ENCODE data around the gene ENPP7. TPM values are rescaled to one million over a fixed set of nuclear protein-coding genes. Genes with fewer than 3 reads are reported as not detected.
"Not testable (repeated sequence)": the region's sequence is repeated elsewhere in the genome, so short reads cannot be mapped to it uniquely, and the experiment has no call there.

ENPP7 gene
- total RNA-seq, 1 experiment from 2014 or later: not detected

DNA sequence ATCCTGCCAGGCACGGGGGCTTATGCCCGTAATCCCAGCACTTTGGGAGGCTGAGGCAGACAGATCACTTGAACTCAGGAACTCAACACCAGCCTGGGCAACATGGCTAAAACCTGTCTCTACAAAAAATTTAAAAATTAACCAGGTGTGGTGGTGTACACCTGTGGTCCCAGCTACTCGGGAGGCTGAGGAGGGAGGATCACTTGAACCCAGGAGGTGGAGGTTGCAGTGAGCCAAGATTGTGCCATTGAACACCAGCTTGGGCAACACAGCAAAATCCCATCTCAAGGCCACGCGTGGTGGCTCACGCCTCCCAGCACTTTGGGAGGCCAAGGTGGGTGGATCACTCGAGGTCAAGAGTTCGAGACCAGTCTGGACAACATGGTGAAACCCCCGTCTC lies 24.2 kb downstream of the ENPP7 start:
- not testable (repeated sequence) for H3K27ac ChIP-seq (ENCODE audit: low read length); H3K27me3 ChIP-seq (ENCODE audit: low read length); H3K4me3 ChIP-seq (ENCODE audit: low read length); H3K4me1 ChIP-seq (ENCODE audit: low read length); DNase-seq; H3K9me2 ChIP-seq (replicated peaks; ENCODE audit: insufficient read depth, low read length); H3K9ac ChIP-seq (ENCODE audit: low read length); H4K20me1 ChIP-seq (ENCODE audit: insufficient read depth, low read depth, low read length); H3K9me3 ChIP-seq (ENCODE audit: low read length); H2AFZ ChIP-seq (ENCODE audit: low read length); H3K4me2 ChIP-seq (ENCODE audit: low read depth, low read length, poor library complexity, severe bottlenecking); H3K36me3 ChIP-seq (ENCODE audit: insufficient read depth, low read length); H3K79me2 ChIP-seq (ENCODE audit: low read length)

GRCh38 chr17:79755591-79755990 lies 24.8 kb downstream of the ENPP7 start:
- DNase-seq: no peak
- no peaks in the 10 kb centered on the region for H3K36me3 ChIP-seq (ENCODE audit: insufficient read depth, low read length)
- H3K4me1 ChIP-seq (ENCODE audit: low read length): no peaks in the 10 kb centered on the region
- no peak overlapping the region for H3K9ac ChIP-seq (ENCODE audit: low read length)
- no peaks in the 10 kb centered on the region for H3K9me2 ChIP-seq (replicated peaks; ENCODE audit: insufficient read depth, low read length)
- no peaks in the 10 kb centered on the region for H4K20me1 ChIP-seq (ENCODE audit: insufficient read depth, low read depth, low read length)
- no peaks in the 10 kb centered on the region for H3K9me3 ChIP-seq (ENCODE audit: low read length)
- no peak overlapping the region for H3K4me2 ChIP-seq (ENCODE audit: low read depth, low read length, poor library complexity, severe bottlenecking)
- H3K27me3 ChIP-seq (ENCODE audit: low read length): no peaks in the 10 kb centered on the region
- H2AFZ ChIP-seq (ENCODE audit: low read length): no peak overlapping the region
- H3K27ac ChIP-seq (ENCODE audit: low read length): no peak overlapping the region
- no peaks in the 10 kb centered on the region for H3K79me2 ChIP-seq (ENCODE audit: low read length)
- H3K4me3 ChIP-seq (ENCODE audit: low read length): no peak overlapping the region

DNA sequence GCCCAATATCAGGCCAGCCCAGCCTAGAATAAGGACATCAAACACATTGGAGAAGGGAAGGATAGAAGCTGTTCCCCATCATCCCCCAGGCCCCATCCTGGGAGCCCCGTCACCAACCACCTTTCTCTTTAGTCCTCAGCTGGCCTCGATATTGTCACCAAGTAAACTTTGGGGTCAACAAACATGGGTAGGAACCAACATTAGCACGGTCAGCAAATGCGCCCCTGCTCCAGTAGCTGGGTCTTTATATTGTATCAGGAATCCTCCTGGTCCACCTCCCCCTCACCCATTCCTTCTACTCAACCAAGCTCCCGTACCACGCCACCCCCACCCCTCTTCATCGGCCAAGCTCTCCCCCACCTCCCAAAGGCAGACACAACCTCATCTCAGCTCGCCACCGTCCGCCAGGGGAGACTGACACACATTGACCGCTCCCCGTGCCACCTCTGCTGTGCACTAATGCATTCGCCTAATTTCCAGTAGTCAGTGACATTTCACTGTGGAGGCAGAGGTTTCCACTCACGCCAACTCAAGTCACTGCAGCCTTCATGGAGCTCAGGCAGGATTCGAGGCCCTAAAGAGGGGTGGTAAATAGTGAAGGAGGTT lies 26.5 kb downstream of the ENPP7 start:
- H3K4me2 ChIP-seq (ENCODE audit: low read depth, low read length, poor library complexity, severe bottlenecking): no peak overlapping the region
- DNase-seq: no peak
- no peak overlapping the region for H3K4me3 ChIP-seq (ENCODE audit: low read length)
- H4K20me1 ChIP-seq (ENCODE audit: insufficient read depth, low read depth, low read length): no peaks in the 10 kb centered on the region
- no peaks in the 10 kb centered on the region for H3K27me3 ChIP-seq (ENCODE audit: low read length)
- H3K27ac ChIP-seq (ENCODE audit: low read length): no peak overlapping the region
- H3K36me3 ChIP-seq (ENCODE audit: insufficient read depth, low read length): no peaks in the 10 kb centered on the region
- H3K9me2 ChIP-seq (replicated peaks; ENCODE audit: insufficient read depth, low read length): no peaks in the 10 kb centered on the region
- no peaks in the 10 kb centered on the region for H3K9me3 ChIP-seq (ENCODE audit: low read length)
- no peak overlapping the region for H3K9ac ChIP-seq (ENCODE audit: low read length)
- H3K79me2 ChIP-seq (ENCODE audit: low read length): no peaks in the 10 kb centered on the region
- H2AFZ ChIP-seq (ENCODE audit: low read length): no peak overlapping the region
- H3K4me1 ChIP-seq (ENCODE audit: low read length): peaks cover 6% of the 10 kb centered on the region

GRCh38 chr17:79758271-79758670 lies 27.5 kb downstream of the ENPP7 start:
- Histone ChIP-seq H3K79me2 (ENCODE audit: low read length) (no peaks in the 10 kb centered on the region), H3K27me3 (ENCODE audit: low read length) (no peaks in the 10 kb centered on the region), H3K9ac (ENCODE audit: low read length) (no peak overlapping the region), H3K36me3 (ENCODE audit: insufficient read depth, low read length) (no peaks in the 10 kb centered on the region), H3K4me1 (ENCODE audit: low read length) (peaks cover 15% of the 10 kb centered on the region), H3K9me3 (ENCODE audit: low read length) (no peaks in the 10 kb centered on the region), H2AFZ (ENCODE audit: low read length) (no peak overlapping the region), H3K4me3 (ENCODE audit: low read length) (no peak overlapping the region), H3K27ac (ENCODE audit: low read length) (no peak overlapping the region), H3K4me2 (ENCODE audit: low read depth, low read length, poor library complexity, severe bottlenecking) (no peak overlapping the region), H4K20me1 (ENCODE audit: insufficient read depth, low read depth, low read length) (no peaks in the 10 kb centered on the region), H3K9me2 (replicated peaks; ENCODE audit: insufficient read depth, low read length) (no peaks in the 10 kb centered on the region)
- no peak for DNase-seq

DNA sequence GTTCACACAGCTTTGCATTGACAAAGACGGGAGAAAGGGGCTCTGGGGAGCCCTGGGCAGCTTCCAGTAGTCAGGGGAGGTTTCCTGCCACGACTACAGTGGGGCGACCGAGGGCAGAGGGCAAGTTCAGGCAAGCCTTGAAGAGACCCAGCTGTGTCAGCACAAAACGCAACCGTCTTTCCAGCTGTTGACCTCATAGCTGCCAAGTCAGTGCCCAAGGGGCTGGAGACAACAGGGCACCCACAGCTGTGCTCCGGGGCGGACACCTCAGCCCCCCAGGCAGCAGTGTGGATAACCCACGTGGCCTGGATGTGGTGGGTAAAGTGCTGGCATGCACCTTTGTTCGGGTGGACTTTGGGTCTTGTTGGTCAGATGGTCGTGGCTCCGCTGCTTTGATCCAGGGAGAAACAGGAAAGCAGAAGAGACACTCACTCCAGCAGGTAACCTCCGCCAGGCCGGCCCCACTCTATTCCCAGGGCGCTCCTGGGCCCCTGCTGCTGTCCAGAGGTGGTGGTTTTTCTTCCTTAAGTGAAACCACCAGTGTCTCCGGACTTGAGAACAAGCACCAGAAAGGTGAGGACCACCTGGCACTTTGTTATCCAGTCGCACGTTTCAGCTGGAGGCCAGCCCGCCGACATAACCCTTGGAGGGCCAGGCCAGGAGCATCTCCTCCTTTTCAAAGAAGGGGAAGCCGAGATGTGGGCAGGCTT lies 29.6 kb downstream of the ENPP7 start:
- Histone ChIP-seq H3K4me3 (ENCODE audit: low read length) (no peak overlapping the region), H3K9me2 (replicated peaks; ENCODE audit: insufficient read depth, low read length) (no peaks in the 10 kb centered on the region), H3K4me1 (ENCODE audit: low read length) (peaks cover 15% of the 10 kb centered on the region), H3K27me3 (ENCODE audit: low read length) (no peaks in the 10 kb centered on the region), H2AFZ (ENCODE audit: low read length) (no peak overlapping the region), H3K27ac (ENCODE audit: low read length) (no peak overlapping the region), H3K9me3 (ENCODE audit: low read length) (no peaks in the 10 kb centered on the region), H3K79me2 (ENCODE audit: low read length) (no peaks in the 10 kb centered on the region), H3K9ac (ENCODE audit: low read length) (no peak overlapping the region), H4K20me1 (ENCODE audit: insufficient read depth, low read depth, low read length) (no peaks in the 10 kb centered on the region), H3K36me3 (ENCODE audit: insufficient read depth, low read length) (no peaks in the 10 kb centered on the region), H3K4me2 (ENCODE audit: low read depth, low read length, poor library complexity, severe bottlenecking) (no peak overlapping the region)
- no peak for DNase-seq

DNA sequence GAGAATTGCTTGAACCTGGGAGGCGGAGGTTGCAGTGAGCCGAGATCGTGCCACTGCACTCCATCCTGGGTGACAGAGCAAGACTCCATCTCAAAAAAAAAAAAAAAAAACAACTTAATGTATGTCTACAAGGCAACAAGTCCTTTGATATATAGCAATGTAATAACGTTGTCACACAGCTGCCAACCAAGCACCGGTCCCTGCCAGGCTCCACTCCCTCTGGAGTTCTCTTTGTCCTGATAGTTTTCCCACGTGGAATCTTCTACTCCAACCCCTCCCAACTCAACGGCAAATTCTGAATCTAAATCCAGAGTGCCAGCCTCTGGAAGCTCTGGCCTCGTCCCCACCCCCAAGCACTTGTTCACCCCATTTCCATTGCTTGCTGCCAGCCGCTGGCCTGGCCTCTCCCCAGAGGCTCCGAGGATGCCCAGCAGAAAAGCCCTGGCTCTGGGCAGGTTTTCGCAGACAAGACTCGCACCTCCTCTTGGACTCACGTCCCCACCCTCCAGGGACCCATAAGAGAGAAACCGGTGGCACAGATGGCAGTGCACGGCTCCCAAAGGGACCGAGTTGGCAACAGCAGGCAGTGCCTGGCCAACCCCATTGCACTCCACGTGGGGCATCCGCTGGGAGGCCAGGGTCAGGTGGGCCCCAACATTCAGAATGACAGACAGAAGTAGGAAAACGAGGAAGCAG lies 31.3 kb downstream of the ENPP7 start:
- no peaks in the 10 kb centered on the region for H3K9me2 ChIP-seq (replicated peaks; ENCODE audit: insufficient read depth, low read length)
- H3K27me3 ChIP-seq (ENCODE audit: low read length): no peaks in the 10 kb centered on the region
- H3K9me3 ChIP-seq (ENCODE audit: low read length): no peaks in the 10 kb centered on the region
- H3K79me2 ChIP-seq (ENCODE audit: low read length): no peaks in the 10 kb centered on the region
- no peak overlapping the region for H2AFZ ChIP-seq (ENCODE audit: low read length)
- H3K4me1 ChIP-seq (ENCODE audit: low read length): peaks cover 15% of the 10 kb centered on the region
- no peak overlapping the region for H3K27ac ChIP-seq (ENCODE audit: low read length)
- no peaks in the 10 kb centered on the region for H3K36me3 ChIP-seq (ENCODE audit: insufficient read depth, low read length)
- no peaks in the 10 kb centered on the region for H4K20me1 ChIP-seq (ENCODE audit: insufficient read depth, low read depth, low read length)
- H3K4me2 ChIP-seq (ENCODE audit: low read depth, low read length, poor library complexity, severe bottlenecking): peak overlapping the region; percentile 59
- peak overlapping the region; percentile 31; the same call in 1 of the 2 replicates for H3K4me3 ChIP-seq (ENCODE audit: low read length)
- DNase-seq: peak; percentile 59
- peak overlapping the region; percentile 22; the same call in 1 of the 2 replicates for H3K9ac ChIP-seq (ENCODE audit: low read length)

DNA sequence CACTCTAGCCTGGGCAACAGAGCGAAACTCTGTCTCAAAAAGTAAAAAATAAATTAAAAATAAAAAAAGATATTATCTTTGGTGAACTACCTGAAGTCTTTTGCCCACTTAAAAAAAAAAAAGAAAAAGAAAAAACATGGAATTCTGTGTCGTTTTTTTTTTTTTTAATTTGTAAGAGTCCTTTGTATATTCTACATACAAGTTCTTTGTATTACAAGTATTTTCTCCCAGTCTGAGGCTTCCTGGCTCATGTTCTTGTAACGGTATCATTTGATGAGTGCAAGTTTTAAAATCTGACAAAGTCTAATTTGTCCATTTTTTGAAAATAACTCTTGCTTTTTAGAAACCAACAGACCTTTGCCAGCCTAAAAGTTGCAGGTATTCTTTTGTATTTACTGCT lies 35.0 kb downstream of the ENPP7 start:
- no peak for DNase-seq
- Histone ChIP-seq H3K9me3 (ENCODE audit: low read length) (no peaks in the 10 kb centered on the region), H3K9me2 (replicated peaks; ENCODE audit: insufficient read depth, low read length) (no peaks in the 10 kb centered on the region), H3K9ac (ENCODE audit: low read length) (no peak overlapping the region), H3K36me3 (ENCODE audit: insufficient read depth, low read length) (no peaks in the 10 kb centered on the region), H3K4me3 (ENCODE audit: low read length) (no peak overlapping the region), H4K20me1 (ENCODE audit: insufficient read depth, low read depth, low read length) (no peaks in the 10 kb centered on the region), H3K79me2 (ENCODE audit: low read length) (no peaks in the 10 kb centered on the region), H3K4me2 (ENCODE audit: low read depth, low read length, poor library complexity, severe bottlenecking) (no peak overlapping the region), H2AFZ (ENCODE audit: low read length) (no peak overlapping the region), H3K27ac (ENCODE audit: low read length) (no peak overlapping the region), H3K4me1 (ENCODE audit: low read length) (peaks cover 15% of the 10 kb centered on the region), H3K27me3 (ENCODE audit: low read length) (no peaks in the 10 kb centered on the region)

All from Karpas-422 (cell line).